Esophagus squamous epithelium (tissue), 5 donors: Measurements from ENCODE around the gene PTH2. TPM values are rescaled to one million over a fixed set of nuclear protein-coding genes. Genes with fewer than 3 reads are reported as not detected.

Source experiments
- DNase-seq: peaks from one replicate; lab custom pipeline; 2025; lab: John Stamatoyannopoulos, UW
- H3K27ac ChIP-seq, 4 donors: fragments of 200-600 bp; sonication (generic); one replicate each; pipeline ENCODE4 v1.5.1; 2016 to 2019; ENCODE audit warnings: mild to moderate bottlenecking in 1 of 4
- H3K27me3 ChIP-seq, 4 donors: fragments of 200-600 bp; sonication (generic); 1 replicate in 3 of 4; 2 replicates in 1 of 4; pipeline versions ENCODE4 v1.5.1 to v1.6.0; 2017 to 2021; ENCODE audit warnings: antibody characterized with exemption in 1 of 4
- H3K36me3 ChIP-seq, 3 donors: fragments of 200-600 bp; sonication (generic); one replicate each; pipeline ENCODE4 v1.5.1; 2016 to 2019
- H3K4me1 ChIP-seq, 3 donors: fragments of 200-600 bp; sonication (generic); one replicate each; pipeline ENCODE4 v1.5.1; 2017 to 2019
- H3K4me3 ChIP-seq, 4 donors: fragments of 200-600 bp; sonication (generic); 1 replicate in 3 of 4; 2 replicates in 1 of 4; pipeline ENCODE4 v1.5.1; 2016 to 2019; ENCODE audit warnings: mild to moderate bottlenecking in 2 of 4, moderate library complexity in 1 of 4
- H3K9me3 ChIP-seq, 3 donors: fragments of 200-600 bp; sonication (generic); one replicate each; pipeline ENCODE4 v1.5.1; 2016 to 2019
- CTCF ChIP-seq, 6 experiments: fragments of 450-650 bp in 4 of 6; fragments of 200-600 bp in 2 of 6; sonication (generic) in 2 of 6; IDR thresholded peaks; one replicate each; pipeline ENCODE4 v1.5.1; 2016 to 2019; ENCODE audit warnings: antibody characterized with exemption in 6 of 6, mild to moderate bottlenecking in 4 of 6, moderate library complexity in 4 of 6
- POLR2A ChIP-seq, 4 donors: fragments of 450-650 bp; IDR thresholded peaks; one replicate each; pipeline ENCODE4 v1.6.1; 2017; ENCODE audit warnings: antibody characterized with exemption in 4 of 4, mild to moderate bottlenecking in 4 of 4, moderate library complexity in 3 of 4
- WGBS, 2 donors: methylation state at CpG; one replicate each; pipeline ENCODE4 v1.1.5; 2018; 5-methylcytosine and 5-hydroxymethylcytosine counted together
- intact Hi-C: fragments of 100-400 bp; cut with DNase I; formaldehyde crosslinking; loops from one replicate; pipeline ENCODE4 v1.15.0; 2022
- total RNA-seq, 4 donors: library from RNA; depleted of rRNA; stranded (reverse); fragments of >200 nt; gene quantifications; one replicate each; pipeline ENCODE4 v1.1.0, GENCODE V29; 2016
- donor health status: DM: yes; HTN: yes; CAD: no.

PTH2 gene
- total RNA-seq, 4 donors from 2014 or later: not detected

DNA sequence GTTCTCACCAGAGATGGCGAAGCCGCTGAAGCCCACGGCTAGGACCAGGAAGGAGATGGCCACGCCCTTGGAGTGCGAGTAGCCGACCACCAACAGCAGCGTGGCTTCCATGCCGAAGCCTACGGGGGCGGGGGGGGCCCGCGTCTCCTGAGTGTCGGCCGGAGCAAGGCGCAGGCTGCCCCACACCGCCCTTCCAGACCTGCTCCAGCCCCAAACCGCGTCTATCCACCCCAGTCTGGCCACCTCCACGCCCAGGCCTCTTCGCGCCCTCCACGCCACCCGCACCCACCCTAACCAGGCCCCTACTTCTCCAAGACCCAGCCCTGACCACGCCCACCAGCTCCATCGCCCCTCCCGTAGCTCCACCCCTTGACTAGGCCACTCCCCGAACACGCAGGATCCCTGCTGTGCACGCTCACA is 8.1 kb upstream of the PTH2 start:
- Histone ChIP-seq H3K27ac (no peak overlapping the region), H3K4me1 (peaks cover 11 to 23% (median 11%) of the 10 kb centered on the region in 3 donors), H3K36me3 (no peaks in the 10 kb centered on the region), H3K9me3 (no peaks in the 10 kb centered on the region), H3K4me3 (no peak overlapping the region), H3K27me3 (peaks cover 22 to 100% (median 47%) of the 10 kb centered on the region in 4 donors)
- TF ChIP-seq POLR2A (IDR thresholded peaks at IDR 0.05) (no peak), CTCF (IDR thresholded peaks at IDR 0.05) (no peak)
- no peak for DNase-seq
- WGBS, 2 donors: 40 to 50% methylated on average over 23 to 25 of the region's 29 CpGs
- intact Hi-C loops: no loop called here

- intact Hi-C loops: no loop called here
Observed at GRCh38 chr19:49430678-49431329, 7.6 kb upstream of the PTH2 start.

DNA sequence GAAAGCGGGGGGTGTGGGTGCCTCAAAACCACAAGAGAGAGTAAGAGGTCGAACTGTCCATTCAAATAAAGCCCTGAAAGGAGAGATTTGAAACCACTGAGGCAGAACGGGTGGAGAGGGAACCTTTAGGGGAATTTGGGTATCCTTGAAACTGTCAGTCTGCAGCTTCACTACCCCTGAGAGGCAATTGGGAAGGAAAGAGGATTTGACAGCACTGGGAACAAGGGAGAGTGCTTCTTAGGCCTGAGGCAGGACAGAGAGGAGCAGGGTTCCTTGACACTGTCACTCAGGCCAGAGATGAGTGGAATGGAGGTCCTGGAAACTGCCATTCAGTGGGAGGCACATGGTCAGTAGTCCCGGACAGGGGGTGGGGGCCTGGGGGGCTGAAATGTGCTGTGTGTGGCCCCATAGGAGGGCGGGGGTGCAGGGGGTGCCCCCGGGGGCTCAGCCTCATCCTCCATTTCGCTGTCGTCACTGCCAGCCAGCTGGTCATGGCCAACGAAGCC is 7.0 kb upstream of the PTH2 start:
- no peak for DNase-seq
- Histone ChIP-seq H3K4me1 (peaks cover 11 to 23% (median 11%) of the 10 kb centered on the region in 3 donors), H3K27me3 (peaks cover 22 to 100% (median 55%) of the 10 kb centered on the region in 4 donors), H3K36me3 (no peaks in the 10 kb centered on the region), H3K9me3 (no peaks in the 10 kb centered on the region), H3K4me3 (no peak overlapping the region), H3K27ac (no peak overlapping the region)
- TF ChIP-seq POLR2A (IDR thresholded peaks at IDR 0.05): no peak
- TF ChIP-seq CTCF (IDR thresholded peaks at IDR 0.05): no peak
- WGBS, 2 donors: 66 to 70% methylated on average over 7 of the region's 9 CpGs
- intact Hi-C loops: no loop called here

More at GRCh38 chr19:49430678-49431329, 7.6 kb upstream of the PTH2 start:
- Histone ChIP-seq H3K4me1 (peaks cover 11 to 23% (median 11%) of the 10 kb centered on the region in 3 donors), H3K9me3 (no peaks in the 10 kb centered on the region), H3K27me3 (peaks cover 22 to 100% (median 49%) of the 10 kb centered on the region in 4 donors), H3K36me3 (no peaks in the 10 kb centered on the region), H3K4me3 (no peak overlapping the region), H3K27ac (no peak overlapping the region)
- WGBS, 2 donors: 26 to 73% methylated on average over 6 to 20 of the region's 28 CpGs
- no peak for DNase-seq
- TF ChIP-seq CTCF (IDR thresholded peaks at IDR 0.05): peak in 1 of 6 experiments; percentile 7
- TF ChIP-seq POLR2A (IDR thresholded peaks at IDR 0.05): no peak

GRCh38 chr19:49428547-49429451 is 5.6 kb upstream of the PTH2 start:
- H3K4me3 ChIP-seq: peak overlapping the region in 3 of 4 donors; percentile 21 to 49 (median 26)
- no peaks in the 10 kb centered on the region for H3K9me3 ChIP-seq
- H3K27me3 ChIP-seq: peaks cover 23 to 100% (median 58%) of the 10 kb centered on the region in 4 donors
- WGBS, 2 donors: 10 to 17% methylated on average over 2 to 20 of the region's 29 CpGs
- TF ChIP-seq CTCF (IDR thresholded peaks at IDR 0.05) (no peak), POLR2A (IDR thresholded peaks at IDR 0.05) (no peak)
- intact Hi-C loops: no loop called here
- H3K4me1 ChIP-seq: peaks cover 11 to 24% (median 11%) of the 10 kb centered on the region in 3 donors
- H3K36me3 ChIP-seq: no peaks in the 10 kb centered on the region
- DNase-seq: no peak
- H3K27ac ChIP-seq: no peak overlapping the region
